ENCODE measurements around the gene CLIP4. TPM values are rescaled to one million over a fixed set of nuclear protein-coding genes. Genes with fewer than 3 reads are reported as not detected.

The CLIP4 gene
- total and polyA plus RNA-seq, 2 experiments from 2014 or later = 0.06 to 0.14 TPM

- peaks cover 4% of the 10 kb centered on the region for H3K27me3 Mint-ChIP-seq (ENCODE audit: insufficient read depth, low read depth, poor library complexity)
- Histone ChIP-seq H3K4me3 (no peak overlapping the region), H3K27ac (ENCODE audit: low read depth) (no peak overlapping the region), H2AFZ (no peak overlapping the region; the same call in 1 of the 2 replicates), H3K27me3 (ENCODE audit: insufficient read depth) (no peaks in the 10 kb centered on the region), H3K79me2 (replicated peaks; ENCODE audit: insufficient read depth) (no peaks in the 10 kb centered on the region), H3K9me2 (ENCODE audit: insufficient read depth) (no peaks in the 10 kb centered on the region), H3F3A (replicated peaks; ENCODE audit: low read depth) (no peaks in the 10 kb centered on the region), H4K20me1 (replicated peaks; ENCODE audit: insufficient read depth) (no peaks in the 10 kb centered on the region), H3K4me1 (ENCODE audit: insufficient read depth) (no peaks in the 10 kb centered on the region), H3K36me3 (ENCODE audit: insufficient read depth) (no peaks in the 10 kb centered on the region), H3K4me2 (no peak overlapping the region)
- H3K36me3 Mint-ChIP-seq (ENCODE audit: low read depth) = no peaks in the 10 kb centered on the region
- no peaks in the 10 kb centered on the region for H3K4me1 Mint-ChIP-seq
- no peak for DNase-seq (ENCODE audit: low spot score)
- ATAC-seq = no peak
- H3K9me3 Mint-ChIP-seq = no peaks in the 10 kb centered on the region
- no peak overlapping the region for H3K27ac Mint-ChIP-seq
- no peak overlapping the region for H3K4me3 Mint-ChIP-seq
- TF ChIP-seq ETS1 (IDR thresholded peaks at IDR 0.05) = no peak
- no peak for TF ChIP-seq EZH2 (IDR thresholded peaks at IDR 0.05; ENCODE audit: low read depth, unreplicated experiment)
- TF ChIP-seq ZNF462 (CRISPR knock-in tag; IDR thresholded peaks at IDR 0.05) = no peak
- no peak for TF ChIP-seq REST (IDR thresholded peaks at IDR 0.05; ENCODE audit: unreplicated experiment)
- no peak for TF ChIP-seq ZNF114 (CRISPR knock-in tag; IDR thresholded peaks at IDR 0.05)
- no peak for TF ChIP-seq POLR2AphosphoS5 (IDR thresholded peaks at IDR 0.05; ENCODE audit: low read depth)
- TF ChIP-seq CREB1 (CRISPR knock-in tag; IDR thresholded peaks at IDR 0.05; ENCODE audit: low read depth) = no peak
- TF ChIP-seq CTCF (conservative IDR thresholded peaks at IDR 0.05; ENCODE audit: low read depth in 2 of 2) = no peak
- no peak for TF ChIP-seq STAT1 (IDR thresholded peaks at IDR 0.05; ENCODE audit: unreplicated experiment)
- no peak for TF ChIP-seq EZH2phosphoT487 (IDR thresholded peaks at IDR 0.05; ENCODE audit: unreplicated experiment)
Measured at GRCh38 chr2:29193681-29194080, 78.5 kb downstream of the CLIP4 start.
